Measurements from ENCODE around the gene DTX4.

DTX4 gene

GRCh38 chr11:59214141-59214893 is 42.4 kb downstream of the DTX4 start:
- Histone ChIP-seq H3K27ac (ENCODE audit: low read depth, low read length) (no peak overlapping the region), H3K9ac (ENCODE audit: low read length) (no peak overlapping the region), H3K18ac (ENCODE audit: low read length) (no peak overlapping the region), H2BK5ac (ENCODE audit: low read length) (no peak overlapping the region), H4K8ac (ENCODE audit: low read depth, low read length) (no peak overlapping the region), H3K4me1 (ENCODE audit: control insufficient read depth, low read depth, low read length) (no peaks in the 10 kb centered on the region), H3K56ac (ENCODE audit: low read length) (no peak overlapping the region), H3K4ac (ENCODE audit: low read depth, low read length) (no peak overlapping the region), H2AK5ac (ENCODE audit: low read length) (no peak overlapping the region), H3K27me3 (ENCODE audit: insufficient read depth, low read length, poor library complexity) (no peaks in the 10 kb centered on the region), H3K79me1 (ENCODE audit: low read length) (no peaks in the 10 kb centered on the region), H4K5ac (ENCODE audit: low read length) (no peak overlapping the region), H3K36me3 (ENCODE audit: control insufficient read depth, insufficient read depth, low read length) (no peaks in the 10 kb centered on the region), H3K4me2 (ENCODE audit: low read length) (no peak overlapping the region), H2BK120ac (ENCODE audit: low read depth, low read length) (no peak overlapping the region), H3K4me3 (ENCODE audit: low read length) (no peak overlapping the region), H3K79me2 (ENCODE audit: control insufficient read depth, insufficient read depth, low read length) (no peaks in the 10 kb centered on the region), H2BK15ac (replicated peaks; ENCODE audit: low read depth) (no peak overlapping the region), H3K23ac (ENCODE audit: low read length) (no peak overlapping the region)
- no CpG with 5 or more reads among the region's 2 CpGs for WGBS (ENCODE audit: extremely low coverage, insufficient coverage, low lambda C conversion rate)
- DNase-seq: no peak

- Histone ChIP-seq H2AK5ac (ENCODE audit: low read length) (no peak overlapping the region), H3K18ac (ENCODE audit: low read length) (no peak overlapping the region), H3K79me1 (ENCODE audit: low read length) (no peaks in the 10 kb centered on the region), H3K79me2 (ENCODE audit: control insufficient read depth, insufficient read depth, low read length) (no peaks in the 10 kb centered on the region), H3K27ac (ENCODE audit: low read depth, low read length) (no peak overlapping the region), H3K9ac (ENCODE audit: low read length) (no peak overlapping the region), H2BK15ac (replicated peaks; ENCODE audit: low read depth) (no peak overlapping the region), H4K5ac (ENCODE audit: low read length) (no peak overlapping the region), H3K56ac (ENCODE audit: low read length) (no peak overlapping the region), H3K4me1 (ENCODE audit: control insufficient read depth, low read depth, low read length) (no peaks in the 10 kb centered on the region), H3K27me3 (ENCODE audit: insufficient read depth, low read length, poor library complexity) (no peaks in the 10 kb centered on the region), H3K4me2 (ENCODE audit: low read length) (no peak overlapping the region), H3K4ac (ENCODE audit: low read depth, low read length) (no peak overlapping the region), H2BK120ac (ENCODE audit: low read depth, low read length) (no peak overlapping the region), H3K4me3 (ENCODE audit: low read length) (no peak overlapping the region), H2BK5ac (ENCODE audit: low read length) (no peak overlapping the region), H4K8ac (ENCODE audit: low read depth, low read length) (no peak overlapping the region), H3K36me3 (ENCODE audit: control insufficient read depth, insufficient read depth, low read length) (no peaks in the 10 kb centered on the region), H3K23ac (ENCODE audit: low read length) (no peak overlapping the region)
- no CpG with 5 or more reads among the region's 9 CpGs for WGBS (ENCODE audit: extremely low coverage, insufficient coverage, low lambda C conversion rate)
- no peak for DNase-seq
Measured at GRCh38 chr11:59216641-59217564, 45.0 kb downstream of the DTX4 start.

- Histone ChIP-seq H3K4me3 (ENCODE audit: low read length) (no peak overlapping the region), H3K18ac (ENCODE audit: low read length) (no peak overlapping the region), H3K4ac (ENCODE audit: low read depth, low read length) (no peak overlapping the region), H3K9ac (ENCODE audit: low read length) (no peak overlapping the region), H2BK5ac (ENCODE audit: low read length) (no peak overlapping the region), H3K36me3 (ENCODE audit: control insufficient read depth, insufficient read depth, low read length) (no peaks in the 10 kb centered on the region), H3K23ac (ENCODE audit: low read length) (no peak overlapping the region), H2BK15ac (replicated peaks; ENCODE audit: low read depth) (no peak overlapping the region), H3K79me1 (ENCODE audit: low read length) (no peaks in the 10 kb centered on the region), H2BK120ac (ENCODE audit: low read depth, low read length) (no peak overlapping the region), H3K27me3 (ENCODE audit: insufficient read depth, low read length, poor library complexity) (no peaks in the 10 kb centered on the region), H2AK5ac (ENCODE audit: low read length) (no peak overlapping the region), H3K4me2 (ENCODE audit: low read length) (no peak overlapping the region), H3K27ac (ENCODE audit: low read depth, low read length) (no peak overlapping the region), H3K4me1 (ENCODE audit: control insufficient read depth, low read depth, low read length) (no peaks in the 10 kb centered on the region), H3K56ac (ENCODE audit: low read length) (no peak overlapping the region), H4K5ac (ENCODE audit: low read length) (no peak overlapping the region), H4K8ac (ENCODE audit: low read depth, low read length) (no peak overlapping the region), H3K79me2 (ENCODE audit: control insufficient read depth, insufficient read depth, low read length) (no peaks in the 10 kb centered on the region)
- WGBS (ENCODE audit: extremely low coverage, insufficient coverage, low lambda C conversion rate): no CpG with 5 or more reads among the region's 4 CpGs
- no peak for DNase-seq
Measured at GRCh38 chr11:59218319-59218718, 46.4 kb downstream of the DTX4 start.

- no peak for DNase-seq
- Histone ChIP-seq H3K4me1 (ENCODE audit: control insufficient read depth, low read depth, low read length) (no peaks in the 10 kb centered on the region), H3K9ac (ENCODE audit: low read length) (no peak overlapping the region), H4K5ac (ENCODE audit: low read length) (no peak overlapping the region), H3K27me3 (ENCODE audit: insufficient read depth, low read length, poor library complexity) (no peaks in the 10 kb centered on the region), H3K79me2 (ENCODE audit: control insufficient read depth, insufficient read depth, low read length) (no peaks in the 10 kb centered on the region), H3K4ac (ENCODE audit: low read depth, low read length) (no peak overlapping the region), H2AK5ac (ENCODE audit: low read length) (no peak overlapping the region), H3K56ac (ENCODE audit: low read length) (no peak overlapping the region), H3K4me3 (ENCODE audit: low read length) (no peak overlapping the region), H3K4me2 (ENCODE audit: low read length) (no peak overlapping the region), H3K23ac (ENCODE audit: low read length) (no peak overlapping the region), H3K27ac (ENCODE audit: low read depth, low read length) (no peak overlapping the region), H4K8ac (ENCODE audit: low read depth, low read length) (no peak overlapping the region), H2BK15ac (replicated peaks; ENCODE audit: low read depth) (no peak overlapping the region), H3K79me1 (ENCODE audit: low read length) (no peaks in the 10 kb centered on the region), H2BK5ac (ENCODE audit: low read length) (no peak overlapping the region), H3K18ac (ENCODE audit: low read length) (no peak overlapping the region), H3K36me3 (ENCODE audit: control insufficient read depth, insufficient read depth, low read length) (no peaks in the 10 kb centered on the region), H2BK120ac (ENCODE audit: low read depth, low read length) (no peak overlapping the region)
- no CpG with 5 or more reads among the region's 2 CpGs for WGBS (ENCODE audit: extremely low coverage, insufficient coverage, low lambda C conversion rate)
Measured at GRCh38 chr11:59218893-59219292, 47.0 kb downstream of the DTX4 start.

- no peak overlapping the region for H2BK120ac ChIP-seq (ENCODE audit: low read depth, low read length)
- no peaks in the 10 kb centered on the region for H3K79me2 ChIP-seq (ENCODE audit: control insufficient read depth, insufficient read depth, low read length)
- no peak overlapping the region for H3K4me2 ChIP-seq (ENCODE audit: low read length)
- no peaks in the 10 kb centered on the region for H3K36me3 ChIP-seq (ENCODE audit: control insufficient read depth, insufficient read depth, low read length)
- no peak overlapping the region for H3K56ac ChIP-seq (ENCODE audit: low read length)
- no peak overlapping the region for H3K9ac ChIP-seq (ENCODE audit: low read length)
- no peaks in the 10 kb centered on the region for H3K4me1 ChIP-seq (ENCODE audit: control insufficient read depth, low read depth, low read length)
- no CpG with 5 or more reads among the region's 4 CpGs for WGBS (ENCODE audit: extremely low coverage, insufficient coverage, low lambda C conversion rate)
- H3K4me3 ChIP-seq (ENCODE audit: low read length): no peak overlapping the region
- H3K23ac ChIP-seq (ENCODE audit: low read length): no peak overlapping the region
- no peak for DNase-seq
- H2BK15ac ChIP-seq (replicated peaks; ENCODE audit: low read depth): no peak overlapping the region
- H3K27ac ChIP-seq (ENCODE audit: low read depth, low read length): no peak overlapping the region
- H4K8ac ChIP-seq (ENCODE audit: low read depth, low read length): no peak overlapping the region
- no peak overlapping the region for H3K4ac ChIP-seq (ENCODE audit: low read depth, low read length)
- no peak overlapping the region for H2AK5ac ChIP-seq (ENCODE audit: low read length)
- no peak overlapping the region for H3K18ac ChIP-seq (ENCODE audit: low read length)
- no peak overlapping the region for H4K5ac ChIP-seq (ENCODE audit: low read length)
- no peaks in the 10 kb centered on the region for H3K79me1 ChIP-seq (ENCODE audit: low read length)
- no peak overlapping the region for H2BK5ac ChIP-seq (ENCODE audit: low read length)
- H3K27me3 ChIP-seq (ENCODE audit: insufficient read depth, low read length, poor library complexity): no peaks in the 10 kb centered on the region
Measured at GRCh38 chr11:59219836-59220235, 47.9 kb downstream of the DTX4 start.

Data from mesendoderm (in vitro differentiated cells).